Measurements from ENCODE around the gene TIMM22.

Gene TIMM22

GRCh38 chr17:986322-986929 is 10.5 kb upstream of the TIMM22 start (continued):
- no peak for TF ChIP-seq PBX3 (CRISPR knock-in tag; IDR thresholded peaks at IDR 0.05)

DNA sequence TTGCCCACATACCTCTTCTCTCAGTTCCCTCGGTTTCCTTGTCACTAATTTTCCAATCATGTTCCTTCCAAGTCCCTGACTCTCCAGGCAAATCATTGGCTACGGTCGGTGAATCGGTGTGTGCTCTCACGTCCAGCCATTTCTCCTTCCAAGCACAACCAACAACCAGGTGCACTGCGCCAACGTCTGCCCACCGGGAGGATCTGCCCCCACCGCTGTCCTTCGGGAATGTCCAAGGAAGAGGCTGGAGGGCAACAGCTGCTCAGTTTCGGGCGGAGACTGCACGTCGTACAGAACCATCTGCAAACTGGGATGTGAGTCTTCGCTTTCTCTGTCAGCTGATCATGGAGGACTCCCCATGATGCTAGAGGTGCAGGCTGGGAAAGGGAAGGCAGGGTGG is 9.0 kb upstream of the TIMM22 start:
- POLR2A ChIA-PET = no interaction called here
- Histone ChIP-seq H3K27ac (ENCODE audit: extremely low read depth, low read depth, low read length) (no peak overlapping the region), H3K9me3 (ENCODE audit: control insufficient read depth, insufficient read depth, low read depth, low read length) (no peaks in the 10 kb centered on the region), H3K36me3 (ENCODE audit: control insufficient read depth in 2 of 2, insufficient read depth in 1 of 2, low read length in 2 of 2) (no peaks in the 10 kb centered on the region), H3K4me3 (ENCODE audit: low read depth, low read length) (no peak overlapping the region), H3K4me1 (ENCODE audit: control insufficient read depth, insufficient read depth, low read length) (no peaks in the 10 kb centered on the region)
- CTCF ChIA-PET = interaction anchor here (0.5 kb wide), 3 partner anchors 88 to 778 kb away, joined by 3 read pairs; no protein-coding TSS in a partner anchor
- TF ChIP-seq ZBTB7A (tag by site-specific recombination; IDR thresholded peaks at IDR 0.05; ENCODE audit: low read depth) (no peak), ZFP41 (tag by site-specific recombination; IDR thresholded peaks at IDR 0.05; ENCODE audit: borderline replicate concordance) (no peak)

DNA sequence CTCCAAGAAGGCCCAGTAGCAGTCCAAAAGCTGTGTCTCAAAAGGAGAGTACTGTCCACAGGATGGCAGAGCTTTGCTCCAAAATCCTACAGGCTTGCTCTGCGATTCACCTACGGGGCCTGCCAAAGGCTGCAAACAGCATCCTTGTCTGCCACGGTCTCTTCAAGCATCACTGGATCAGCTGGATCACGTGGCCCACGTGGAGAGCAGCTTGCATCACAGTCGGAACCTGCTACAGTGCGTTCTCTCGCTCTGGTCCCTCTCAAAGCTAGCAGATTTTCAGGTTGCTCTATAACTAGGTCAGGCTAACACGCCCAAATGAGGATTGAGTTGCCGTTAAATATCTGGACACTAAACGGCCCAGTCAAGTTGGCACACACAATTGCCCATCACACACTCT is 8.4 kb upstream of the TIMM22 start:
- Histone ChIP-seq H3K4me1 (ENCODE audit: control insufficient read depth, insufficient read depth, low read length) (no peaks in the 10 kb centered on the region), H3K27ac (ENCODE audit: extremely low read depth, low read depth, low read length) (no peak overlapping the region), H3K4me3 (ENCODE audit: low read depth, low read length) (no peak overlapping the region), H3K9me3 (ENCODE audit: control insufficient read depth, insufficient read depth, low read depth, low read length) (no peaks in the 10 kb centered on the region), H3K36me3 (ENCODE audit: control insufficient read depth in 2 of 2, insufficient read depth in 1 of 2, low read length in 2 of 2) (no peaks in the 10 kb centered on the region)
- ChIA-PET POLR2A (no interaction called here), CTCF (interaction anchor here (0.5 kb wide), 1 partner anchor 468 kb away, joined by 3 read pairs; no protein-coding TSS in a partner anchor)
- TF ChIP-seq ZXDB (tag by site-specific recombination; IDR thresholded peaks at IDR 0.05) (no peak), OVOL3 (tag by site-specific recombination; IDR thresholded peaks at IDR 0.05) (no peak), HOXD13 (CRISPR knock-in tag; IDR thresholded peaks at IDR 0.05; ENCODE audit: borderline replicate concordance) (no peak), ZNF175 (tag by site-specific recombination; IDR thresholded peaks at IDR 0.05) (no peak), ZFP41 (tag by site-specific recombination; IDR thresholded peaks at IDR 0.05; ENCODE audit: borderline replicate concordance) (no peak), HOXC10 (CRISPR knock-in tag; IDR thresholded peaks at IDR 0.05) (no peak), ZNF610 (tag by site-specific recombination; IDR thresholded peaks at IDR 0.05; ENCODE audit: borderline replicate concordance) (no peak), ZNF133 (tag by site-specific recombination; IDR thresholded peaks at IDR 0.05) (no peak), ZNF777 (tag by site-specific recombination; IDR thresholded peaks at IDR 0.05; ENCODE audit: borderline replicate concordance) (no peak), PBX3 (CRISPR knock-in tag; IDR thresholded peaks at IDR 0.05) (no peak), ZNF202 (tag by site-specific recombination; IDR thresholded peaks at IDR 0.05; ENCODE audit: borderline replicate concordance) (no peak), ZNF223 (tag by site-specific recombination; IDR thresholded peaks at IDR 0.05) (no peak), ZBTB6 (tag by site-specific recombination; IDR thresholded peaks at IDR 0.05) (no peak), PRDM1 (tag by site-specific recombination; IDR thresholded peaks at IDR 0.05) (no peak), ZNF155 (tag by site-specific recombination; IDR thresholded peaks at IDR 0.05) (no peak), ZNF571 (tag by site-specific recombination; IDR thresholded peaks at IDR 0.05) (no peak), ZNF350 (tag by site-specific recombination; IDR thresholded peaks at IDR 0.05) (no peak)
- TF ChIP-seq, protein P1, sequence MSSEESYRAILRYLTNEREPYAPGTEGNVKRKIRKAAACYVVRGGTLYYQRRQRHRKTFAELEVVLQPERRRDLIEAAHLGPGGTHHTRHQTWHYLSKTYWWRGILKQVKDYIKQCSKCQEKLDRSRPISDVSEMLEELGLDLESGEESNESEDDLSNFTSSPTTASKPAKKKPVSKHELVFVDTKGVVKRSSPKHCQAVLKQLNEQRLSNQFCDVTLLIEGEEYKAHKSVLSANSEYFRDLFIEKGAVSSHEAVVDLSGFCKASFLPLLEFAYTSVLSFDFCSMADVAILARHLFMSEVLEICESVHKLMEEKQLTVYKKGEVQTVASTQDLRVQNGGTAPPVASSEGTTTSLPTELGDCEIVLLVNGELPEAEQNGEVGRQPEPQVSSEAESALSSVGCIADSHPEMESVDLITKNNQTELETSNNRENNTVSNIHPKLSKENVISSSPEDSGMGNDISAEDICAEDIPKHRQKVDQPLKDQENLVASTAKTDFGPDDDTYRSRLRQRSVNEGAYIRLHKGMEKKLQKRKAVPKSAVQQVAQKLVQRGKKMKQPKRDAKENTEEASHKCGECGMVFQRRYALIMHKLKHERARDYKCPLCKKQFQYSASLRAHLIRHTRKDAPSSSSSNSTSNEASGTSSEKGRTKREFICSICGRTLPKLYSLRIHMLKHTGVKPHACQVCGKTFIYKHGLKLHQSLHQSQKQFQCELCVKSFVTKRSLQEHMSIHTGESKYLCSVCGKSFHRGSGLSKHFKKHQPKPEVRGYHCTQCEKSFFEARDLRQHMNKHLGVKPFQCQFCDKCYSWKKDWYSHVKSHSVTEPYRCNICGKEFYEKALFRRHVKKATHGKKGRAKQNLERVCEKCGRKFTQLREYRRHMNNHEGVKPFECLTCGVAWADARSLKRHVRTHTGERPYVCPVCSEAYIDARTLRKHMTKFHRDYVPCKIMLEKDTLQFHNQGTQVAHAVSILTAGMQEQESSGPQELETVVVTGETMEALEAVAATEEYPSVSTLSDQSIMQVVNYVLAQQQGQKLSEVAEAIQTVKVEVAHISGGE (tag by site-specific recombination; conservative IDR thresholded peaks at IDR 0.05; ENCODE audit: low read depth) = no peak
- TF ChIP-seq, protein P2, sequence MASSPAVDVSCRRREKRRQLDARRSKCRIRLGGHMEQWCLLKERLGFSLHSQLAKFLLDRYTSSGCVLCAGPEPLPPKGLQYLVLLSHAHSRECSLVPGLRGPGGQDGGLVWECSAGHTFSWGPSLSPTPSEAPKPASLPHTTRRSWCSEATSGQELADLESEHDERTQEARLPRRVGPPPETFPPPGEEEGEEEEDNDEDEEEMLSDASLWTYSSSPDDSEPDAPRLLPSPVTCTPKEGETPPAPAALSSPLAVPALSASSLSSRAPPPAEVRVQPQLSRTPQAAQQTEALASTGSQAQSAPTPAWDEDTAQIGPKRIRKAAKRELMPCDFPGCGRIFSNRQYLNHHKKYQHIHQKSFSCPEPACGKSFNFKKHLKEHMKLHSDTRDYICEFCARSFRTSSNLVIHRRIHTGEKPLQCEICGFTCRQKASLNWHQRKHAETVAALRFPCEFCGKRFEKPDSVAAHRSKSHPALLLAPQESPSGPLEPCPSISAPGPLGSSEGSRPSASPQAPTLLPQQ (tag by site-specific recombination; IDR thresholded peaks at IDR 0.05) = no peak

Measured in HEK293 (cell line).